ENCODE results near the gene ARL10.
"Not testable (repeated sequence)": the region's sequence is repeated elsewhere in the genome, so short reads cannot be mapped to it uniquely, and the experiment has no call there.

The ARL10 gene

GRCh38 chr5:176401281-176402205 is 36.3 kb downstream of the ARL10 start:
- in situ Hi-C loops (cut with HindIII; ENCODE audit: low sequenced_read_pairs): no loop called here
- no peak for DNase-seq (ENCODE audit: low read depth, low spot score)
- no peak overlapping the region for H3K4me3 ChIP-seq (ENCODE audit: low read depth, low read length)
- no peak for TF ChIP-seq CTCF (IDR thresholded peaks at IDR 0.05; ENCODE audit: low read depth, low read length)

GRCh38 chr5:176405656-176406435 is 40.6 kb downstream of the ARL10 start:
- no peak for TF ChIP-seq CTCF (IDR thresholded peaks at IDR 0.05; ENCODE audit: low read depth, low read length)
- DNase-seq (ENCODE audit: low read depth, low spot score): no peak
- no peak overlapping the region for H3K4me3 ChIP-seq (ENCODE audit: low read depth, low read length)
- in situ Hi-C loops (cut with HindIII; ENCODE audit: low sequenced_read_pairs): no loop called here

- H3K4me3 ChIP-seq (ENCODE audit: low read depth, low read length): no peak overlapping the region
- no peak for DNase-seq (ENCODE audit: low read depth, low spot score)
- no peak for TF ChIP-seq CTCF (IDR thresholded peaks at IDR 0.05; ENCODE audit: low read depth, low read length)
- in situ Hi-C loops (cut with HindIII; ENCODE audit: low sequenced_read_pairs): no loop called here
These were observed 41.3 kb downstream of the ARL10 start for GRCh38 chr5:176406436-176407052.

GRCh38 chr5:176407456-176408251 is 42.4 kb downstream of the ARL10 start:
- TF ChIP-seq CTCF (IDR thresholded peaks at IDR 0.05; ENCODE audit: low read depth, low read length): no peak
- DNase-seq (ENCODE audit: low read depth, low spot score): no peak
- in situ Hi-C loops (cut with HindIII; ENCODE audit: low sequenced_read_pairs): no loop called here
- no peak overlapping the region for H3K4me3 ChIP-seq (ENCODE audit: low read depth, low read length)

- in situ Hi-C loops (cut with HindIII; ENCODE audit: low sequenced_read_pairs); H3K4me3 ChIP-seq (ENCODE audit: low read depth, low read length); DNase-seq (ENCODE audit: low read depth, low spot score): not testable (repeated sequence)
These were observed 42.9 kb downstream of the ARL10 start for GRCh38 chr5:176408252-176408573.

- in situ Hi-C loops (cut with HindIII; ENCODE audit: low sequenced_read_pairs): no loop called here
- no peak overlapping the region for H3K4me3 ChIP-seq (ENCODE audit: low read depth, low read length)
- no peak for TF ChIP-seq CTCF (IDR thresholded peaks at IDR 0.05; ENCODE audit: low read depth, low read length)
These were observed 43.3 kb downstream of the ARL10 start for GRCh38 chr5:176408590-176408989.

More at GRCh38 chr5:176408590-176408989, 43.3 kb downstream of the ARL10 start:
- no peak for DNase-seq (ENCODE audit: low read depth, low spot score)

All from astrocyte of the spinal cord (primary cell).